ENCODE data around the gene ACOXL. TPM values are rescaled to one million over a fixed set of nuclear protein-coding genes. Genes with fewer than 3 reads are reported as not detected.

The ACOXL gene
- total and polyA plus RNA-seq, 10 of the 15 experiments (the other 5 are each of a cell fraction or from before 2014, with no cell fraction given) = 0.05 to 1.3 (median 0.71) TPM

DNA sequence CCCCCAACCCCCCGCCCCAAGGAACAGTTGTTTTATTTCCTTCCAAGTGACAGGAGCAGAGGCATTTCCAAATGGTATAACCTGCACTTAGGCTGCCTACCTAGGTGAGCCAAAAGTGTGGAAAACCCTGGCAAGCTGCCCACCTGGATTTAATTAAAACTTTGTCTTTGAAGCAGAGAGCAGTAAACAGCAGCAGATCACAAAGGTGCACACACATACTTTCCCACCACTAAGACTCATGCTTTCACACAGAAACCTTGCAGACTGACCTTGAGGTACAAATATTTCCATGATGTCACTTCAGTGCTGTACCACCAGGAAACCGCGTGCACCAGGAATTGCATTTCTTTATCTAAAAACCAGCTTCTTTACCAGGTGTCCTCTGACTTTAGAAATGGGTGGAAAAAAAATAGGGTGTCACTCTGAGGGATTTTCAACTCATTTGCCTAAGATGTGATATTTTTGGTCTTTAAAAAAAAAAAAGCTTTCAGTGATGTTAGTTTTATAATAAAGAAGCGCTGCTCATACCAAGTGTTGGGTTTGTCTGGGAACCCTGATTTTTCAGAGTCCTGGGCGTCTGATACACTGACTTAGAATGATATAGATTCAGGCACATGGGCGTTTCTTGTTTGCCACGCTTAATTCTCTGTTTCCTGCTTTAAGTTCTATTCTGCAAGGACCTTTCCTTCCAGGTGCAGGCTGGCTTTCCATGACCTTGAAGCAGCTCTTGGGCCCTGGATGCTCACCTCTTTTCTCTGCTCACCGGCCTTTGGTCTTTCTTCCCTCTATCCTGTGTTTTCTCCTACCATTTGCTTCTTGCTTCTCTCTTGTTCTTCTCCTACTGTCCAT is 317.6 kb downstream of the ACOXL start (continued):
- TF ChIP-seq, protein P1, sequence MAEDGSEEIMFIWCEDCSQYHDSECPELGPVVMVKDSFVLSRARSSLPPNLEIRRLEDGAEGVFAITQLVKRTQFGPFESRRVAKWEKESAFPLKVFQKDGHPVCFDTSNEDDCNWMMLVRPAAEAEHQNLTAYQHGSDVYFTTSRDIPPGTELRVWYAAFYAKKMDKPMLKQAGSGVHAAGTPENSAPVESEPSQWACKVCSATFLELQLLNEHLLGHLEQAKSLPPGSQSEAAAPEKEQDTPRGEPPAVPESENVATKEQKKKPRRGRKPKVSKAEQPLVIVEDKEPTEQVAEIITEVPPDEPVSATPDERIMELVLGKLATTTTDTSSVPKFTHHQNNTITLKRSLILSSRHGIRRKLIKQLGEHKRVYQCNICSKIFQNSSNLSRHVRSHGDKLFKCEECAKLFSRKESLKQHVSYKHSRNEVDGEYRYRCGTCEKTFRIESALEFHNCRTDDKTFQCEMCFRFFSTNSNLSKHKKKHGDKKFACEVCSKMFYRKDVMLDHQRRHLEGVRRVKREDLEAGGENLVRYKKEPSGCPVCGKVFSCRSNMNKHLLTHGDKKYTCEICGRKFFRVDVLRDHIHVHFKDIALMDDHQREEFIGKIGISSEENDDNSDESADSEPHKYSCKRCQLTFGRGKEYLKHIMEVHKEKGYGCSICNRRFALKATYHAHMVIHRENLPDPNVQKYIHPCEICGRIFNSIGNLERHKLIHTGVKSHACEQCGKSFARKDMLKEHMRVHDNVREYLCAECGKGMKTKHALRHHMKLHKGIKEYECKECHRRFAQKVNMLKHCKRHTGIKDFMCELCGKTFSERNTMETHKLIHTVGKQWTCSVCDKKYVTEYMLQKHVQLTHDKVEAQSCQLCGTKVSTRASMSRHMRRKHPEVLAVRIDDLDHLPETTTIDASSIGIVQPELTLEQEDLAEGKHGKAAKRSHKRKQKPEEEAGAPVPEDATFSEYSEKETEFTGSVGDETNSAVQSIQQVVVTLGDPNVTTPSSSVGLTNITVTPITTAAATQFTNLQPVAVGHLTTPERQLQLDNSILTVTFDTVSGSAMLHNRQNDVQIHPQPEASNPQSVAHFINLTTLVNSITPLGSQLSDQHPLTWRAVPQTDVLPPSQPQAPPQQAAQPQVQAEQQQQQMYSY (CRISPR knock-in tag; IDR thresholded peaks at IDR 0.05) = no peak
- TF ChIP-seq BACH1 (IDR thresholded peaks at IDR 0.05; ENCODE audit: borderline replicate concordance) = no peak
- no peak for TF ChIP-seq ZNF622 (IDR thresholded peaks at IDR 0.05)
- no peak for TF ChIP-seq RCOR1 (conservative IDR thresholded peaks at IDR 0.05; ENCODE audit: low read depth, low read length)
- no peak for TF ChIP-seq NR2C1 (IDR thresholded peaks at IDR 0.05)
- TF ChIP-seq, protein P2, sequence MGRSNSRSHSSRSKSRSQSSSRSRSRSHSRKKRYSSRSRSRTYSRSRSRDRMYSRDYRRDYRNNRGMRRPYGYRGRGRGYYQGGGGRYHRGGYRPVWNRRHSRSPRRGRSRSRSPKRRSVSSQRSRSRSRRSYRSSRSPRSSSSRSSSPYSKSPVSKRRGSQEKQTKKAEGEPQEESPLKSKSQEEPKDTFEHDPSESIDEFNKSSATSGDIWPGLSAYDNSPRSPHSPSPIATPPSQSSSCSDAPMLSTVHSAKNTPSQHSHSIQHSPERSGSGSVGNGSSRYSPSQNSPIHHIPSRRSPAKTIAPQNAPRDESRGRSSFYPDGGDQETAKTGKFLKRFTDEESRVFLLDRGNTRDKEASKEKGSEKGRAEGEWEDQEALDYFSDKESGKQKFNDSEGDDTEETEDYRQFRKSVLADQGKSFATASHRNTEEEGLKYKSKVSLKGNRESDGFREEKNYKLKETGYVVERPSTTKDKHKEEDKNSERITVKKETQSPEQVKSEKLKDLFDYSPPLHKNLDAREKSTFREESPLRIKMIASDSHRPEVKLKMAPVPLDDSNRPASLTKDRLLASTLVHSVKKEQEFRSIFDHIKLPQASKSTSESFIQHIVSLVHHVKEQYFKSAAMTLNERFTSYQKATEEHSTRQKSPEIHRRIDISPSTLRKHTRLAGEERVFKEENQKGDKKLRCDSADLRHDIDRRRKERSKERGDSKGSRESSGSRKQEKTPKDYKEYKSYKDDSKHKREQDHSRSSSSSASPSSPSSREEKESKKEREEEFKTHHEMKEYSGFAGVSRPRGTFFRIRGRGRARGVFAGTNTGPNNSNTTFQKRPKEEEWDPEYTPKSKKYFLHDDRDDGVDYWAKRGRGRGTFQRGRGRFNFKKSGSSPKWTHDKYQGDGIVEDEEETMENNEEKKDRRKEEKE (IDR thresholded peaks at IDR 0.05) = no peak
- TF ChIP-seq SP1 (IDR thresholded peaks at IDR 0.05; ENCODE audit: low read depth, low read length) = no peak
- TF ChIP-seq RFX5 (IDR thresholded peaks at IDR 0.05; ENCODE audit: low read depth, low read length) = no peak
- no peak for TF ChIP-seq POLR2AphosphoS5 (IDR thresholded peaks at IDR 0.05; ENCODE audit: low read length)
- TF ChIP-seq HDAC2 (IDR thresholded peaks at IDR 0.05) = no peak
- TF ChIP-seq HDAC6 (IDR thresholded peaks at IDR 0.05; ENCODE audit: unreplicated experiment) = no peak
- TF ChIP-seq, protein P3, sequence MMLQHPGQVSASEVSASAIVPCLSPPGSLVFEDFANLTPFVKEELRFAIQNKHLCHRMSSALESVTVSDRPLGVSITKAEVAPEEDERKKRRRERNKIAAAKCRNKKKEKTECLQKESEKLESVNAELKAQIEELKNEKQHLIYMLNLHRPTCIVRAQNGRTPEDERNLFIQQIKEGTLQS (IDR thresholded peaks at IDR 0.05; ENCODE audit: borderline replicate concordance, extremely low read depth, low read depth, low read length) = no peak
- TF ChIP-seq ZNF274 (IDR thresholded peaks at IDR 0.05; ENCODE audit: insufficient read depth, insufficient read length) = no peak
- no peak for TF ChIP-seq NFXL1 (IDR thresholded peaks at IDR 0.05; ENCODE audit: borderline replicate concordance)
- no peak for TF ChIP-seq MTA3 (IDR thresholded peaks at IDR 0.05; ENCODE audit: borderline replicate concordance, low read length)
- TF ChIP-seq NR2F1 (conservative IDR thresholded peaks at IDR 0.05) = peak; percentile 98
- no peak for TF ChIP-seq BCL11A (IDR thresholded peaks at IDR 0.05; ENCODE audit: low read depth, low read length)
- TF ChIP-seq MYC (IDR thresholded peaks at IDR 0.05; ENCODE audit: insufficient read depth, insufficient read length, insufficient replicate concordance, low read length, severe bottlenecking) = no peak
- no peak; the same call in 1 of the 2 replicates for TF ChIP-seq MEF2A (IDR thresholded peaks at IDR 0.05; ENCODE audit: insufficient read depth, low read depth, low read length)
- TF ChIP-seq, protein P4, sequence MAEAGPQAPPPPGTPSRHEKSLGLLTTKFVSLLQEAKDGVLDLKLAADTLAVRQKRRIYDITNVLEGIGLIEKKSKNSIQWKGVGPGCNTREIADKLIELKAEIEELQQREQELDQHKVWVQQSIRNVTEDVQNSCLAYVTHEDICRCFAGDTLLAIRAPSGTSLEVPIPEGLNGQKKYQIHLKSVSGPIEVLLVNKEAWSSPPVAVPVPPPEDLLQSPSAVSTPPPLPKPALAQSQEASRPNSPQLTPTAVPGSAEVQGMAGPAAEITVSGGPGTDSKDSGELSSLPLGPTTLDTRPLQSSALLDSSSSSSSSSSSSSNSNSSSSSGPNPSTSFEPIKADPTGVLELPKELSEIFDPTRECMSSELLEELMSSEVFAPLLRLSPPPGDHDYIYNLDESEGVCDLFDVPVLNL (IDR thresholded peaks at IDR 0.05; ENCODE audit: low read depth, low read length) = no peak
- TF ChIP-seq, protein P5, sequence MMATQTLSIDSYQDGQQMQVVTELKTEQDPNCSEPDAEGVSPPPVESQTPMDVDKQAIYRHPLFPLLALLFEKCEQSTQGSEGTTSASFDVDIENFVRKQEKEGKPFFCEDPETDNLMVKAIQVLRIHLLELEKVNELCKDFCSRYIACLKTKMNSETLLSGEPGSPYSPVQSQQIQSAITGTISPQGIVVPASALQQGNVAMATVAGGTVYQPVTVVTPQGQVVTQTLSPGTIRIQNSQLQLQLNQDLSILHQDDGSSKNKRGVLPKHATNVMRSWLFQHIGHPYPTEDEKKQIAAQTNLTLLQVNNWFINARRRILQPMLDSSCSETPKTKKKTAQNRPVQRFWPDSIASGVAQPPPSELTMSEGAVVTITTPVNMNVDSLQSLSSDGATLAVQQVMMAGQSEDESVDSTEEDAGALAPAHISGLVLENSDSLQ (IDR thresholded peaks at IDR 0.05) = peak; percentile 69; the same call in 1 of the 2 replicates
- 0 out of 2 replicates have a peak, but pooled peaks have one; percentile 21 for TF ChIP-seq NBN (IDR thresholded peaks at IDR 0.05)

Data from GM12878 (cell line).